ENCODE measurements around the gene GRWD1. TPM values are rescaled to one million over a fixed set of nuclear protein-coding genes. Genes with fewer than 3 reads are reported as not detected.

GRWD1 gene
- total RNA-seq, 2 experiments from 2014 or later: 32.4 to 36.0 TPM

- no peak overlapping the region for H3K27ac Mint-ChIP-seq
- H3K4me3 Mint-ChIP-seq: no peak overlapping the region
- peaks cover 47% of the 10 kb centered on the region for H3K36me3 Mint-ChIP-seq (ENCODE audit: low read depth)
- peaks cover 27% of the 10 kb centered on the region for H3K4me1 Mint-ChIP-seq (ENCODE audit: low read depth)
- intact Hi-C loops (cut with micrococcal nuclease): no loop called here
- no peaks in the 10 kb centered on the region for H3K27me3 Mint-ChIP-seq (ENCODE audit: low read depth)
- DNase-seq: no peak
- no peaks in the 10 kb centered on the region for H3K9me3 Mint-ChIP-seq
- CTCF ChIA-PET: interaction anchor here (1.4 kb wide), 1 partner anchor 37 kb away, joined by 3 read pairs; no protein-coding TSS in a partner anchor
Observed at GRCh38 chr19:48452289-48453190, 6.8 kb downstream of the GRWD1 start.

DNA sequence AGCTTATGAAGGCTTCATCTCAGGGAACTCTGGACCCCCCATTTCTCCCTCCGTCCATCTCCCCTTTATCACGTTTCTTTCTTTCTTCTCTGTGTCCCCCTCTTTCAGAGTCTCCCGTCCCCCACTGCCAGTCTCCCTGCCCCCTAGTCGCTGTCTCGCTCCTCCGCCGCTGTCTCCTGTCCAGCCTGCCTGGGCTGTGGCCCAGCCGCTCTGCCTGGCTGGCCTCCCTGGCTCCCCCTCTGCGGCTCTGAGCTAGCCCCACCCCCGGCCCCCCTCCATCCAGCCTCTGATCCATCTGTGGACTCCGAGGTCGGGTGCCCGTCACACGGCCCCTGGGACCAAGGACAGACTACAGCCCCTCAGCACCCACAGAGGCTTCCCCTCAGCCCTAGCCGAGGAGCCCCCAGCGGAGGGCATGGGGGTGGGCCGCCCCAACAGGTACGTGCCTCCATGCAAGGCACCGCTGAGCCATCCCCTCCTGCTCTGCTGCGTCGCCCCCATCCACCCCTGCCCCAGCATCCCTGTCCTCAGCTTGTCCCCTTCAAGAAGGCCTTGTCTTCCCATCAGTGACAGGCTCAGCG, 8.5 kb downstream of the GRWD1 start:
- no peaks in the 10 kb centered on the region for H3K27me3 Mint-ChIP-seq (ENCODE audit: low read depth)
- H3K36me3 Mint-ChIP-seq (ENCODE audit: low read depth): peaks cover 33% of the 10 kb centered on the region
- DNase-seq: no peak
- H3K4me3 Mint-ChIP-seq: no peak overlapping the region
- H3K4me1 Mint-ChIP-seq (ENCODE audit: low read depth): peaks cover 14% of the 10 kb centered on the region
- intact Hi-C loops (cut with micrococcal nuclease): no loop called here
- no peak overlapping the region for H3K27ac Mint-ChIP-seq
- H3K9me3 Mint-ChIP-seq: no peaks in the 10 kb centered on the region
- CTCF ChIA-PET: no interaction called here

- no peak within 1 kb of the TSS for H3K4me3 Mint-ChIP-seq
- intact Hi-C loops (cut with micrococcal nuclease): no loop called here
- CTCF ChIA-PET: interaction anchor here (0.6 kb wide), 1 partner anchor 104 kb away, joined by 3 read pairs; no protein-coding TSS in a partner anchor
- no peak within 1 kb of the TSS for H3K27ac Mint-ChIP-seq
- no peaks in the 10 kb centered on the region for H3K27me3 Mint-ChIP-seq (ENCODE audit: low read depth)
- H3K36me3 Mint-ChIP-seq (ENCODE audit: low read depth): peaks cover 30% of the 10 kb centered on the region
- H3K4me1 Mint-ChIP-seq (ENCODE audit: low read depth): peaks cover 14% of the 10 kb centered on the region
- no peak for DNase-seq
- H3K9me3 Mint-ChIP-seq: no peaks in the 10 kb centered on the region
Observed at GRCh38 chr19:48455171-48455907, 9.6 kb downstream of the GRWD1 start, which contains the start of gene KCNJ14. TSS of gene KCNJ14 (plus strand) at chr19:48455574. CDS start at chr19:48461725, 6,151 bp downstream.

GRCh38 chr19:48455908-48456562, 10.3 kb downstream of the GRWD1 start:
- H3K27ac Mint-ChIP-seq: no peak overlapping the region
- DNase-seq: no peak
- H3K4me3 Mint-ChIP-seq: no peak overlapping the region
- no peaks in the 10 kb centered on the region for H3K27me3 Mint-ChIP-seq (ENCODE audit: low read depth)
- H3K36me3 Mint-ChIP-seq (ENCODE audit: low read depth): peaks cover 30% of the 10 kb centered on the region
- CTCF ChIA-PET: interaction anchor here (0.6 kb wide), 1 partner anchor 105 kb away, joined by 3 read pairs; no protein-coding TSS in a partner anchor
- peaks cover 14% of the 10 kb centered on the region for H3K4me1 Mint-ChIP-seq (ENCODE audit: low read depth)
- no peaks in the 10 kb centered on the region for H3K9me3 Mint-ChIP-seq
- intact Hi-C loops (cut with micrococcal nuclease): no loop called here

- H3K27me3 Mint-ChIP-seq (ENCODE audit: low read depth): no peaks in the 10 kb centered on the region
- no peak overlapping the region for H3K4me3 Mint-ChIP-seq
- CTCF ChIA-PET: no interaction called here
- H3K9me3 Mint-ChIP-seq: no peaks in the 10 kb centered on the region
- peaks cover 26% of the 10 kb centered on the region for H3K36me3 Mint-ChIP-seq (ENCODE audit: low read depth)
- peaks cover 14% of the 10 kb centered on the region for H3K4me1 Mint-ChIP-seq (ENCODE audit: low read depth)
- intact Hi-C loops (cut with micrococcal nuclease): no loop called here
- DNase-seq: no peak
- no peak overlapping the region for H3K27ac Mint-ChIP-seq
Observed at GRCh38 chr19:48456864-48457263, 11.1 kb downstream of the GRWD1 start.

GRCh38 chr19:48458016-48458415, 12.2 kb downstream of the GRWD1 start:
- H3K4me1 Mint-ChIP-seq (ENCODE audit: low read depth): peaks cover 8% of the 10 kb centered on the region
- no peaks in the 10 kb centered on the region for H3K27me3 Mint-ChIP-seq (ENCODE audit: low read depth)
- H3K36me3 Mint-ChIP-seq (ENCODE audit: low read depth): peaks cover 30% of the 10 kb centered on the region
- intact Hi-C loops (cut with micrococcal nuclease): no loop called here
- CTCF ChIA-PET: no interaction called here
- H3K27ac Mint-ChIP-seq: no peak overlapping the region
- no peak overlapping the region for H3K4me3 Mint-ChIP-seq
- H3K9me3 Mint-ChIP-seq: no peaks in the 10 kb centered on the region
- no peak for DNase-seq

- Mint-ChIP-seq H3K27me3 (ENCODE audit: low read depth) (no peaks in the 10 kb centered on the region), H3K4me3 (no peak overlapping the region), H3K9me3 (no peaks in the 10 kb centered on the region), H3K36me3 (ENCODE audit: low read depth) (peaks cover 15% of the 10 kb centered on the region), H3K27ac (no peak overlapping the region), H3K4me1 (ENCODE audit: low read depth) (no peaks in the 10 kb centered on the region)
- intact Hi-C loops (cut with micrococcal nuclease): no loop called here
- DNase-seq: no peak
- CTCF ChIA-PET: no interaction called here
Observed at GRCh38 chr19:48461651-48461981, 15.8 kb downstream of the GRWD1 start.

- CTCF ChIA-PET: no interaction called here
- H3K4me1 Mint-ChIP-seq (ENCODE audit: low read depth): no peaks in the 10 kb centered on the region
- DNase-seq: no peak
- no peaks in the 10 kb centered on the region for H3K27me3 Mint-ChIP-seq (ENCODE audit: low read depth)
- no peak overlapping the region for H3K4me3 Mint-ChIP-seq
- H3K36me3 Mint-ChIP-seq (ENCODE audit: low read depth): peaks cover 13% of the 10 kb centered on the region
- no peaks in the 10 kb centered on the region for H3K9me3 Mint-ChIP-seq
- intact Hi-C loops (cut with micrococcal nuclease): no loop called here
- no peak overlapping the region for H3K27ac Mint-ChIP-seq
Observed at GRCh38 chr19:48461982-48462655, 16.3 kb downstream of the GRWD1 start.

DNA sequence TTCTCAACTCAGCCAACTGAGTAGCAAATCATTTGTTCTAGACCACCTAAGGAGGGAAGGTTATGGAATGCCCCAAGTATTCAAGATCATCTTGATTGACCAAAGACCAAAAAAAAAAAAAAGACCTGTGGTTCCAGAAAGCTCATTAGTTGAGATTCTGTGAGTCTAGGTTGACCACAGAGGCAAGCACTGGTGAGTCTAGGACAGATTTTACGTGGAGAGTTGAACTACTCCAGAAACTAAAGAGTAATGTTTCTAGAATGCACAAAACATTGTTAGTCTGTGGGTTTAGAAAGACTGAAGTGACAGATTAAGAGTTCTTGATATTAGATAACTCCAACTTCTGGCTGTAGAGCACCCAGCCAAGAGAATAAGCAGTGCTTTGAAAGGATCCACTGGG, 19.4 kb downstream of the GRWD1 start:
- Mint-ChIP-seq H3K4me3 (no peak overlapping the region), H3K36me3 (ENCODE audit: low read depth) (peaks cover 8% of the 10 kb centered on the region), H3K4me1 (ENCODE audit: low read depth) (peaks cover 15% of the 10 kb centered on the region), H3K27ac (no peak overlapping the region), H3K27me3 (ENCODE audit: low read depth) (no peaks in the 10 kb centered on the region), H3K9me3 (no peaks in the 10 kb centered on the region)
- no peak for DNase-seq
- intact Hi-C loops (cut with micrococcal nuclease): loop anchor here (5.0 kb wide), 1 partner anchor 208 kb away; the partner anchor contains the start of gene CARD8
- CTCF ChIA-PET: no interaction called here

DNA sequence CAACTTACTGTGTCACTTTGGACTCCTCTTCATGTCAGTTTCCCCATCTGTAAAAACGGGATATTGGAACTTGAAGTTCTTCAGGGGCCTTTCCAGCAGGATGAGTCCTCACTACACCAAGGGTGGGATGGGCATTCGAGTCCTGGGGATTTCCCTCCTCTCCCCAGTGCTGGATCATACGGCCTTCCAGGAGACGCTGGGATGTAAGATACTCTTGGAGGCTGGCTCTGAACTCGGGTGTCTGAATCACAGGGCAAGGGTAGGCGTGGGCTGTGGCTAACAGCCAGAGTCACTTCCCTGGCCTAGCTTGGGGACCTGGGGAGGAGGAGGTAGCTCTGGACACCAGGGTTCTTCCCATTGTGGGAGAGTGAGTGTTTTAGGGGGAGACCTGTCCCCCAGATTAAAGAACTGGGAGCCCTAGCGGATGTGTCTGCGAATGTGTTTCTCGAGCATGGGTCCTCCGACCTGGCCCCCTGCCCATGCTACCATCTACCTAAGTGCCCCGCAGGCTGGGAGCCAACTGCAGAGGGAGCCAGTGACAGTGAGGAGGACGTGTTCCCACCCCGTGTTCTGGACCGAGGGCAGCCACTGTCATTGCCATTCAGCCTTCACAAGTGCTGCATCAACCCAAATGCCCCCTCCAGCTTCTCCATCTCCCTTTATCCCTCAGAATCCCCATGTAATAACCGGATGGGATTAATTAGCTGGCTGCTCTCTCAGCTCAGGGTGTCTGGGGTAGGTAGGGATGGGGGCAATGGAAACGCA, 21.0 kb downstream of the GRWD1 start:
- Mint-ChIP-seq H3K27me3 (ENCODE audit: low read depth) (no peaks in the 10 kb centered on the region), H3K27ac (no peak overlapping the region), H3K4me1 (ENCODE audit: low read depth) (peaks cover 21% of the 10 kb centered on the region), H3K4me3 (no peak overlapping the region), H3K9me3 (no peaks in the 10 kb centered on the region), H3K36me3 (ENCODE audit: low read depth) (peaks cover 6% of the 10 kb centered on the region)
- intact Hi-C loops (cut with micrococcal nuclease): loop anchor here (5.0 kb wide), 1 partner anchor 209 kb away; the partner anchor contains the start of gene CARD8
- no peak for DNase-seq
- CTCF ChIA-PET: interaction anchor here (0.8 kb wide), 1 partner anchor 23 kb away, joined by 3 read pairs; no protein-coding TSS in a partner anchor

DNA sequence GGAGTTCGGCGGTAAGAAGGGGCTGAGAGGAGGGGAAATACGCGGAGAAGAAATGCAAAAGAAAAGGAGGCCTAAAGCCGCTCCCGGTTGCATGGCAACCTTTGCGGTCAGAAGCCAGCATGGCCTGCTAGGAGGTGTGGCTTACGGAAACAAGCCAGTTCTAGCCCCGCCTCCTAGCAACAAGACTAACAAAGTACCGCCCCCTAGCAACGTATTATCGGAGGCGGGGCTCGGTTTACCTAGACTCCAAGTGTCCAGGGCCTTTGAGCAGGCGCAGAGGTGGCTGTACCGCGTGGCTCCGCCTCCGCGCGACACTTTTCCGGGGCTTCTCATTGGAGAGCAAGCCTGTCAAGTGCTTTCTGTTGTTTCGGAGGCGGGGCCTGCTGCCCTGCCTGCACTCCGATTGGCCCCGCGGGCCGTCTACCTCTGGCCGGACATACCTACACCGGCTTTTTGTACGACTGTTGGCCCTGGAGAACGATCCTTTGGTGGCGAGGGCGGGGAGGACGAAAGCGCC, 23.0 kb downstream of the GRWD1 start:
- intact Hi-C loops (cut with micrococcal nuclease): loop anchor here (1.0 to 5.0 kb wide), 11 partner anchors 24 to 300 kb away; partner anchors contain the start of genes CARD8, GRWD1, RPL18 and SPHK2
- Mint-ChIP-seq H3K27ac (peak overlapping the region; percentile 85), H3K4me3 (peak overlapping the region; percentile 84), H3K9me3 (no peaks in the 10 kb centered on the region), H3K36me3 (ENCODE audit: low read depth) (peaks cover 8% of the 10 kb centered on the region), H3K27me3 (ENCODE audit: low read depth) (no peaks in the 10 kb centered on the region), H3K4me1 (ENCODE audit: low read depth) (peaks cover 21% of the 10 kb centered on the region)
- CTCF ChIA-PET: no interaction called here
- DNase-seq: peak; percentile 100
